Stimulated activated CD8-positive, alpha-beta memory T cell treated with anti-CD3 and anti-CD28 coated beads, Interleukin-15, amount 100 ng/mL, for 24 hours (primary cell): ENCODE results near the gene S100A7.
A peak's percentile ranks its signal among the peaks of the same experiment; 100 is the strongest.

Source experiments
- DNase-seq: peaks from one replicate; pipeline ENCODE4 v3.0.0-alpha.2; 2020; ENCODE audit warnings: low read depth

S100A7 gene

GRCh38 chr1:153460551-153460950 is at the start of gene S100A7:
TSS of gene S100A7 (minus strand) at chr1:153460651. CDS start at chr1:153459013, 1,638 bp downstream.
- no peak for DNase-seq

GRCh38 chr1:153509729-153510354 is 49.4 kb upstream of the S100A7 start:
- DNase-seq, result no peak

- no peak for DNase-seq
Observed at GRCh38 chr1:153509036-153509435, 48.6 kb upstream of the S100A7 start.

GRCh38 chr1:153507926-153508583 is 47.6 kb upstream of the S100A7 start:
- no peak for DNase-seq

GRCh38 chr1:153506831-153507413 is 46.5 kb upstream of the S100A7 start:
- DNase-seq, result no peak

- DNase-seq, result no peak
Observed at GRCh38 chr1:153506386-153506785, 45.9 kb upstream of the S100A7 start.

GRCh38 chr1:153505576-153505975 is 45.1 kb upstream of the S100A7 start:
- DNase-seq, result no peak

GRCh38 chr1:153503766-153504165 is 43.3 kb upstream of the S100A7 start:
- no peak for DNase-seq

- DNase-seq, result no peak
Observed at GRCh38 chr1:153498746-153499145, 38.3 kb upstream of the S100A7 start.

GRCh38 chr1:153495536-153495935 is 35.1 kb upstream of the S100A7 start:
- no peak for DNase-seq

- peak; percentile 66 for DNase-seq
Observed at GRCh38 chr1:153494976-153495535, 34.6 kb upstream of the S100A7 start.

GRCh38 chr1:153493343-153493960 is 33.0 kb upstream of the S100A7 start:
- no peak for DNase-seq

- DNase-seq, result no peak
Observed at GRCh38 chr1:153490272-153491051, 30.0 kb upstream of the S100A7 start.

- no peak for DNase-seq
Observed at GRCh38 chr1:153488731-153489130, 28.3 kb upstream of the S100A7 start.

- no peak for DNase-seq
Observed at GRCh38 chr1:153487707-153488106, 27.3 kb upstream of the S100A7 start.

GRCh38 chr1:153485863-153486262 is 25.4 kb upstream of the S100A7 start:
- no peak for DNase-seq

- no peak for DNase-seq
Observed at GRCh38 chr1:153483776-153484175, 23.3 kb upstream of the S100A7 start.

GRCh38 chr1:153481124-153481523 is 20.7 kb upstream of the S100A7 start:
- DNase-seq, result no peak

- DNase-seq, result no peak
Observed at GRCh38 chr1:153478692-153479618, 18.5 kb upstream of the S100A7 start.

GRCh38 chr1:153478047-153478691 is 17.7 kb upstream of the S100A7 start:
- no peak for DNase-seq
